Breast epithelium (tissue), 4 donors: ENCODE measurements around the gene USP21. TPM values are rescaled to one million over a fixed set of nuclear protein-coding genes. Genes with fewer than 3 reads are reported as not detected.

Experiments used
- DNase-seq, 2 donors: peaks; one replicate each; pipeline ENCODE4 v3.0.0-alpha.2; 2019; ENCODE audit warnings: low spot score in 2 of 2
- H3K27ac ChIP-seq, 2 donors: fragments of 200-600 bp; sonication (generic) in 1 of 2; one replicate each; pipeline ENCODE4 v1.5.1; 2016 to 2019; ENCODE audit warnings: mild to moderate bottlenecking in 1 of 2
- H3K27me3 ChIP-seq, 2 donors: fragments of 200-600 bp; sonication (generic) in 1 of 2; one replicate each; pipeline versions ENCODE4 v1.5.1 to v1.6.0; 2017 to 2019; ENCODE audit warnings: control low read depth in 1 of 2, mild to moderate bottlenecking in 1 of 2
- H3K36me3 ChIP-seq: fragments of 200-600 bp; one replicate; pipeline ENCODE4 v1.5.1; 2019
- H3K4me1 ChIP-seq, 2 donors: fragments of 200-600 bp; sonication (generic); one replicate each; pipeline ENCODE4 v1.5.1; 2016 to 2019; ENCODE audit warnings: control low read depth in 1 of 2
- H3K4me3 ChIP-seq, 3 donors: fragments of 200-600 bp; sonication (generic); 1 replicate in 2 of 3; 2 replicates in 1 of 3; pipeline ENCODE4 v1.5.1; 2016 to 2019; ENCODE audit warnings: mild to moderate bottlenecking in 3 of 3, moderate library complexity in 2 of 3
- H3K9me3 ChIP-seq, 2 donors: fragments of 200-600 bp; sonication (generic) in 1 of 2; one replicate each; pipeline ENCODE4 v1.5.1; 2016 to 2019; ENCODE audit warnings: control low read depth in 1 of 2
- CTCF ChIP-seq, 3 donors: fragments of 450-650 bp; IDR thresholded peaks; one replicate each; pipeline ENCODE4 v1.5.1; 2016 to 2017; ENCODE audit warnings: antibody characterized with exemption in 3 of 3, mild to moderate bottlenecking in 3 of 3, moderate library complexity in 3 of 3
- POLR2A ChIP-seq: fragments of 450-650 bp; IDR thresholded peaks from one replicate; pipeline ENCODE4 v1.6.1; 2016; ENCODE audit warnings: antibody characterized with exemption, mild to moderate bottlenecking, moderate library complexity
- POLR2AphosphoS5 ChIP-seq, 3 donors: sonication (generic); formaldehyde crosslinking; IDR thresholded peaks; one replicate each; pipeline ENCODE4 v1.6.1; 2017; ENCODE audit warnings: antibody characterized with exemption in 3 of 3
- intact Hi-C: fragments of 100-400 bp; cut with DNase I; formaldehyde crosslinking; loops from one replicate; pipeline ENCODE4 v1.15.1; 2023; ENCODE audit warnings: low total_unique reads
- total RNA-seq, 3 donors: library from RNA; depleted of rRNA; stranded (reverse); fragments of >200 nt; gene quantifications; one replicate each; pipeline ENCODE4 v1.1.0, GENCODE V29; 2016

The USP21 gene
- total RNA-seq, 3 donors from 2014 or later: 11.7 to 26.9 (median 24.9) TPM

GRCh38 chr1:161200421-161200991 is 41.2 kb downstream of the USP21 start:
- H3K4me1 ChIP-seq: peaks cover 24% of the 10 kb centered on the region in 2 donors
- H3K9me3 ChIP-seq: no peaks in the 10 kb centered on the region
- intact Hi-C loops: no loop called here
- TF ChIP-seq POLR2A: no peak
- no peak for TF ChIP-seq POLR2AphosphoS5 (IDR thresholded peaks at IDR 0.05)
- no peak for TF ChIP-seq CTCF (IDR thresholded peaks at IDR 0.05)
- H3K27ac ChIP-seq: peak overlapping the region; percentile 97 to 98
- no peak for DNase-seq
- peak overlapping the region in 1 of 3 donors; percentile 69 for H3K4me3 ChIP-seq
- no peaks in the 10 kb centered on the region for H3K36me3 ChIP-seq
- no peaks in the 10 kb centered on the region for H3K27me3 ChIP-seq

- Histone ChIP-seq H3K27me3 (no peaks in the 10 kb centered on the region), H3K27ac (peak overlapping the region; percentile 97 to 98), H3K4me1 (peaks cover 24% of the 10 kb centered on the region in 2 donors), H3K36me3 (no peaks in the 10 kb centered on the region), H3K4me3 (peak overlapping the region; percentile 69 to 77 (median 76)), H3K9me3 (no peaks in the 10 kb centered on the region)
- TF ChIP-seq POLR2AphosphoS5 (IDR thresholded peaks at IDR 0.05) (no peak), CTCF (IDR thresholded peaks at IDR 0.05) (no peak), POLR2A (no peak)
- no peak for DNase-seq
- intact Hi-C loops: no loop called here
Measured at GRCh38 chr1:161200992-161201835, 41.9 kb downstream of the USP21 start.

DNA sequence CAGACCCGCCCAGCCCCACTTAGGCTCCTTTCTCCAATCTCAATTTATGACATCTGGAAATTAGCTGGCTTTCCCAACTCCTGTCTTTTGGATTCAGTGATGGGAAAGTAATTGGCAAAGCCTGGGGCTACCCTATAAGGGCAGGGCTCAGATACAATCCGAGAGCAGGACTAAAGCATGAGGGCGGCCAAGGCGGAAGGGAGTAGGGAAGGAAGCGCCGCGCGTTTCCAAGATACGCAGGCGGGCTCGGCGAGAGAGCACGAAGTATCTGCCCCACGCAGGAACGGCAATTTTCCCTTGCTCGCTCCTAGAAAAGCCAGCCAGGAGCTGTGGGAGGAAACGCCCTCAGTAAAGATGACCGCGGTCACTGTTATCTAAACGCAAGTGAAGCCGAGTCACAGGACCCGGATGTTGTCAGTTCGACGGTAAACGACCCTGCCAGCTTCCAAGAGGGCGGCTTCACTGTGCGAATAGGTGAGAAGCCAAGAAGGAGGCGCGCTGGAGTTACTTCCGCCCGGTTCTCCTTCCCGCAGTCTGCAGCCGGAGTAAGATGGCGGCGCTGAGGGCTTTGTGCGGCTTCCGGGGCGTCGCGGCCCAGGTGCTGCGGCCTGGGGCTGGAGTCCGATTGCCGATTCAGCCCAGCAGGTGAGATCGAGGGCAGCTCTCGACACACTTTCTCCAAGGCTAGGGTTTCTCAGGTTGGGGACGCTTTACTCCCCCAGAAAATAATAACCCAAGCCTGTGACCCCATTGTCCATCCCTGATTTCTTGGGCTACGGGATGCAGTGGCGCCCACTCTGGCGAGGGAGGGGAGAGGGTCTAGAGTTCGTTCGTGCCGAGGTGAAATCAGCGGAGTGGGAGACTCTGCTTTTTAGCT is 42.8 kb downstream of the USP21 start, which contains the start of gene NDUFS2:
TSS of gene NDUFS2 (plus strand) at position 532 of the 877 bp plus-strand sequence. CDS start at position 551, 19 bp downstream.
- Histone ChIP-seq H3K4me1 (peaks cover 24% of the 10 kb centered on the region in 2 donors), H3K9me3 (no peaks in the 10 kb centered on the region), H3K4me3 (peak within 1 kb of the TSS; percentile 69 to 77 (median 76)), H3K27ac (peak within 1 kb of the TSS; percentile 97 to 98), H3K27me3 (no peaks in the 10 kb centered on the region), H3K36me3 (no peaks in the 10 kb centered on the region)
- TF ChIP-seq POLR2AphosphoS5 (IDR thresholded peaks at IDR 0.05) (peak; percentile 84 to 93 (median 90)), CTCF (IDR thresholded peaks at IDR 0.05) (peak in 1 of 3 donors; percentile 9), POLR2A (peak; percentile 62)
- peak; percentile 96 to 99 for DNase-seq
- intact Hi-C loops: no loop called here

DNA sequence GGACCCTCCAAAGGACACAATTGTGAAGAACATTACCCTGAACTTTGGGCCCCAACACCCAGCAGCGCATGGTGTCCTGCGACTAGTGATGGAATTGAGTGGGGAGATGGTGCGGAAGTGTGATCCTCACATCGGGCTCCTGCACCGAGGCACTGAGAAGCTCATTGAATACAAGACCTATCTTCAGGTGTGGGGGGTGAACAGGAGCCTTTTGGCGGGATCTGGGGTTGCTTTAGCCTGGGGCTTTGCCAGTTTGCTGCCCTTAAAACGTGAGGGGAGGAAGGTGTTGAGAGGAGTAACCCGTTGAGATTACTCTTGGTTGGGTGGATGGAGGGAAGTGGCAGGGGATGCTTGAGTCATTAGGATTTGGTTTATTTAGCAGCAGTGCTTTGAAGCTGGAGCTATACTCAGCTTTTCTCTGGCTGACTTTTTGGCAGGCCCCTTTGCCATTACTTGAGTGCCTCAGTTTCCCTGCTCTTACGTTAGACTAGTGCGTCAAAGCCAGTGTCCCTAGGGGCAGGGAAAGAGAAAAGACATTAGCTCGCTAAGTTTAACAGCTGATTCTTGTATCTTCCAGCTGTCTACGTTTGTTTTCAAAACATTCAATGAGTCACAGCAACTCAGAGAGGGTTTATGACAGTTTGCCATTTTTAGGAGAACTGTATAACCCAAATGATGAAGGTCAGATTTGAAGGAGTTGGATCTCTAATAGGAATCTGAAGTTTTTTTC is 47.3 kb downstream of the USP21 start:
- H3K27ac ChIP-seq: peak overlapping the region; percentile 2 to 78
- no peak for TF ChIP-seq POLR2A
- no peak for TF ChIP-seq POLR2AphosphoS5 (IDR thresholded peaks at IDR 0.05)
- no peak for TF ChIP-seq CTCF (IDR thresholded peaks at IDR 0.05)
- no peak overlapping the region for H3K4me3 ChIP-seq
- H3K36me3 ChIP-seq: no peaks in the 10 kb centered on the region
- H3K9me3 ChIP-seq: no peaks in the 10 kb centered on the region
- no peaks in the 10 kb centered on the region for H3K27me3 ChIP-seq
- DNase-seq: no peak
- H3K4me1 ChIP-seq: peaks cover 0 to 3% of the 10 kb centered on the region in 2 donors
- intact Hi-C loops: no loop called here
